ENCODE data around the gene ABCC9.

The ABCC9 gene

DNA sequence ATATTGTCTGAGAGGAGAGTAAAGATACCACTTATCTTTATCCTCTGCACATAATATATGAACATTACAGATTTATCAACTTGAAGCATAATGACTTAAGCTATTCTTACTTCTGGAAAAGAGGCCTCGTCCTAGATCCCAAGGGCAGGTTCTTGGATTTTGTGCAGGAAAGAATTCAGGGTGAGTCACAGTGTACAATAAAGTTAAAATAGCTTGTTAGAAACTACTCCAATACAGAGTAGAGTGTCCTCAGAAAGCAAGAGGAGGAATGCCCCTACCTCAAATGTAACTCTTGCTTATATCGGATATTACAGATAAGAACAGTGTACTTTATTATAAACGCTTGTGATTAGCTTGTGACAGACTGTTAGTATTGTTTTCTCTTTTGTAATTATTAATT, 41.9 kb upstream of the ABCC9 start:
- no peak for TF ChIP-seq CTCF (IDR thresholded peaks at IDR 0.05; ENCODE audit: low read depth, low read length, missing control alignments)
- no peak overlapping the region for H3K4me3 ChIP-seq (replicated peaks; ENCODE audit: low read depth, low read length)
- DNase-seq (ENCODE audit: extremely low read depth, low read depth), result no peak

- DNase-seq (ENCODE audit: extremely low read depth, low read depth), result no peak
- no peak for TF ChIP-seq CTCF (IDR thresholded peaks at IDR 0.05; ENCODE audit: low read depth, low read length, missing control alignments)
Measured at GRCh38 chr12:21980544-21980943, 39.3 kb upstream of the ABCC9 start.

DNA sequence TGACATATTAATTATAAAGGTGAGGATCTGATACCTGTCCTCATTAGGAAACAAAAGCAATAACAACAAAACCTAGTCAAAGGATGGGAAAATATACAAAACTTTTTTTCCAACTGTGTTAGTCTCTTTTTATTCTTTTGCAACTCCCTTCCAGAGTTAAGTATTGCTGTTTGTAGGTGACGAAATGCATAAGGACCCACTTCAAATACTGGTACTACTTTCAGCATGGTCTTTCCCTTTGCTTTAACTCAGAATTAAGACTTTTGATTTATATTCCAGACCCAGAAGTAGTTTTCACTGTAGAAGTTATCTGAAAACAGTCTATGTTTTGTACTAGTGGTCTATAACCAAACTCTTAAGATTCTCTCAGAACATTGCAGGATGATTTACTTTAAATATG, 34.1 kb upstream of the ABCC9 start:
- DNase-seq (ENCODE audit: extremely low read depth, low read depth), result no peak
- H3K4me3 ChIP-seq (replicated peaks; ENCODE audit: low read depth, low read length), result no peak overlapping the region
- TF ChIP-seq CTCF (IDR thresholded peaks at IDR 0.05; ENCODE audit: low read depth, low read length, missing control alignments), result no peak

More at GRCh38 chr12:21980544-21980943, 39.3 kb upstream of the ABCC9 start:
- no peak overlapping the region for H3K4me3 ChIP-seq (replicated peaks; ENCODE audit: low read depth, low read length)

GRCh38 chr12:21973221-21973620, 32.0 kb upstream of the ABCC9 start:
- no peak for TF ChIP-seq CTCF (IDR thresholded peaks at IDR 0.05; ENCODE audit: low read depth, low read length, missing control alignments)
- H3K4me3 ChIP-seq (replicated peaks; ENCODE audit: low read depth, low read length), result no peak overlapping the region
- no peak for DNase-seq (ENCODE audit: extremely low read depth, low read depth)

DNA sequence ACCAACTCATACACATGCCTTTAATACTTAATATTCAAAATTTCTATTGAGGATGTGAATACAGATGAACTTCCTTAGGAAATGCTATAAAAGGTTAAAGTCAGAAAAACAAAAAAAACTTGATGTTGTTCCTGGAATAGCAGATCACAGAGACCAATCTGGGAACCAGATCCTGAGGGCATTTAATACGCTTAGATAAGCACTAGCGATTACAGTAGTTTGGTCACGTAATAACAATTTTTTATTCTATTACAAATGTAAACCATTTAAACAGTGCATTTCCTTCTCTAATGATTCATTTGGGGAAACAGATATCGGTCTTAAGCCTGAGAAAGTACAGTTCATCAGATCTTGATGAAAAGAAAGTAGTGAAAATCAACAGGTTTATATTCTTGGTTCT, 30.8 kb upstream of the ABCC9 start:
- DNase-seq (ENCODE audit: extremely low read depth, low read depth), result no peak
- TF ChIP-seq CTCF (IDR thresholded peaks at IDR 0.05; ENCODE audit: low read depth, low read length, missing control alignments), result no peak
- no peak overlapping the region for H3K4me3 ChIP-seq (replicated peaks; ENCODE audit: low read depth, low read length)

DNA sequence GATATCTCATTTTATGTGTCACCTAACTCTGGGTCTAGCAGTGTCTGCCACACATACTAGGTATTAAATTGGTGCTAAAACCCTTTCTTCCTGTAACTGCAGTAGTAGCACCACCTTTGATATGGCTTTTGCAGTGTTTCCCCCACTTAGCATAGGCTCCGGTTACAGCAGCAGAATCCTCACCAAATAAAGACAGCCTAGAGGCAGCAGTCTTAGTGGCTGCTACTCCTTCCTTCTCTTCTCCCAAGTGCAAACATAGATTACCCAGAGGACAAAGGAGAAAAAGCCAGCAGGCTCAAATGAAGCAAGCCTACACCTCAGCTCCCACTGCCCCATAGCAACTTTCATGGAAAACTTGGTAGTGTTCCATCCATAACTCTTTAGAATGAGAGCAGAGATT, 30.1 kb upstream of the ABCC9 start:
- TF ChIP-seq CTCF (IDR thresholded peaks at IDR 0.05; ENCODE audit: low read depth, low read length, missing control alignments), result no peak
- no peak for DNase-seq (ENCODE audit: extremely low read depth, low read depth)
- no peak overlapping the region for H3K4me3 ChIP-seq (replicated peaks; ENCODE audit: low read depth, low read length)

GRCh38 chr12:21962821-21963220, 21.6 kb upstream of the ABCC9 start:
- no peak for TF ChIP-seq CTCF (IDR thresholded peaks at IDR 0.05; ENCODE audit: low read depth, low read length, missing control alignments)
- H3K4me3 ChIP-seq (replicated peaks; ENCODE audit: low read depth, low read length), result no peak overlapping the region
- DNase-seq (ENCODE audit: extremely low read depth, low read depth), result no peak
